ENCODE data around the gene SDCBP2. TPM values are rescaled to one million over a fixed set of nuclear protein-coding genes. Genes with fewer than 3 reads are reported as not detected.

SDCBP2 gene
- total RNA-seq, 1 experiment from 2014 or later: 2.0 TPM

DNA sequence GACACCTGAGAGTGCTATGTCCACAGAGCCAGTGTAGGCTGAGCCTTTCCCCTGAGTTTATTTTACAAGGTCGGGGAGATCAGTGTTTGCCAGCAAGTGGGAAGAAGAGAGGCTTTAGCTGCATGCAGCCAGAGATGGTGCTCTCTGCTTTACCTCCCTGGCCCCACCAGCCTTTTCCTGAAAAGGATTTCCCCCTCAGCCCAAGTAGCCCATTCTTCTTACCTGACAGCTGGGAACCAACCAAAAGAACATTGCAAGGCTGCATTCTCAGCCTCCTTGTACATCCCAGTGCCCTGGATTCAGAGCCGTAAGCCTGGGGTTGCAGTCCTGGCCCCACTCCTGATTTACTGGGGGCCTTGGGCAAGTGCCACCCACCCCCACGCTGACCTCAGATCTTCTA, 46.0 kb downstream of the SDCBP2 start:
- DNase-seq (ENCODE audit: low spot score): no peak
- in situ Hi-C loops (cut with HindIII; ENCODE audit: low sequenced_read_pairs): no loop called here

DNA sequence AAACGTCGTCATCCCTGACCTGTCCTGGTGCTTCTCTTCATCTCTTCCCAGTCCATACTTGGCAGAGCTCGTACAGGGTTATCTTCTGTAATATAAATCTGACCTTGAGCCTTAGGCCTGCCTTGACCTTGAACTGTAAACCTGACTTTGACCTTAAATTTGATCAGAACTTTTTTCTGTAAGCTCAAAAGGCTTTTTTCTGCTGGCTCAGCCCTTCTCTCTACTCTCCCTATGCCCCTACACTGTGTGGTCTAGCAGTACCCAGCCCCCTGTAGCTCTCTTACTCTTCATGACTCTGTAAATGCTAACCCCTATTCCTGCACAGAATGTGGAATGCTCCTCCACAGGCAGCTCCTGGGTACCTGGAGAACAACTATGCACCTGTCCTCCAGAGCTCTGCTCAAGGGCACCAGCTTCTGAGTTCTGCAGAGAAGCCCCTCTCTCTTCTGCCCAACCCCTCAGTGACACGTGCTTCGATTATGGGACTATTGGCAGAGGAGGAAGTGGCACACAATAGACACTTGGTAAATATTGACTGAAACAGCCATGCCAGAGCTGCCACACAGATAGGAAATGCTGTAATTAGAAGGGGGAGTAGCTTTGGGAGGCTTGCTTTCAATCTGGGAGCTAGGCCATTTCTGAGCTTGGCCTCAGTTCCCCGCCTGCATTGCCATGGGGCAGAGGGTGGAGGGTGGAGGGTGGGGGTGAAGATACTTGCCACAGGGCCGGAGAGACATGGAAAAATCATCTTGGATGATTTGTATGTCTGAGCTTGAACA, 47.5 kb downstream of the SDCBP2 start:
- in situ Hi-C loops (cut with HindIII; ENCODE audit: low sequenced_read_pairs): no loop called here
- DNase-seq (ENCODE audit: low spot score): no peak

- in situ Hi-C loops (cut with HindIII; ENCODE audit: low sequenced_read_pairs): no loop called here
Observed at GRCh38 chr20:1280195-1281102, 48.5 kb downstream of the SDCBP2 start.

GRCh38 chr20:1278993-1279392, 49.9 kb downstream of the SDCBP2 start:
- in situ Hi-C loops (cut with HindIII; ENCODE audit: low sequenced_read_pairs): no loop called here
- DNase-seq (ENCODE audit: low spot score): no peak

More at GRCh38 chr20:1280195-1281102, 48.5 kb downstream of the SDCBP2 start:
- peak; percentile 21 for DNase-seq (ENCODE audit: low spot score)

DNA sequence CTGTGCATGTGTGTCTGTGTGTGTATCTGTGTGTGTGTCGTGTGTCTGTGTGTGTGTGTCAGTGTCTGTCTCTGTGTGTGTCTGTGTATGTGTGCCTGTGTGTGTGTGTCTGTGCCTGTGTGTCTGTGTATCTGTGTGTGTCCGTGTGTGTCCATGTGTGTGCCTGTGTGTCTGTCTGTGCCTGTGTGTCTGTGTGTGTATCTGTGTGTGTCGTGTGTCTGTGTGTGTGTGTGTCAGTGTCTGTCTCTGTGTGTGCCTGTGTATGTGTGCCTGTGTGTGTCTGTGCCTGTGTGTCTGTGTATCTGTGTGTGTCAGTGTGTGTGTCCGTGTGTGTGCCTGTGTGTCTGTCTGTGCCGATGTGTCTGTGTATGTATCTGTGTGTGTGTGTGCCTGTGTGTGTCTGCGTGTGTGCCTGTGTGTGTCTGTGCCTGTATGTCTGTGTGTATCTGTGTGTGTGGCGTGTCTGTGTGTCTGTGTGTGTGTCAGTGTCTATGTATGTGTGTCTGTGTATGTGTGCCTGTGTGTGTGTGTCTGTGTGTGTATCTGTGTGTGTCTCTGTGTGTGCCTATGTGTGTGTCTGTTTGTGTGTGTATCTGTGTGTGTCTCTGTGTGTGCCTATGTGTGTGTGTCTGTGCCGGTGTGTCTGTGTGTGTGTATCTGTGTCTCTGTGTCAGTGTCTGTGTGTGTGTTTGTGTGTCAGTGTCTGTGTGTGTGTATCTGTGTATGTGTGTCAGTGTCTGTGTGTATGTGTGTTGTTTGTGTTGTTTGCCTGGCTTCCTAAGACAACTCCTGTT, 51.2 kb downstream of the SDCBP2 start:
- no peak for DNase-seq (ENCODE audit: low spot score)
- in situ Hi-C loops (cut with HindIII; ENCODE audit: low sequenced_read_pairs): no loop called here

GRCh38 chr20:1275919-1276318, 53.0 kb downstream of the SDCBP2 start:
- in situ Hi-C loops (cut with HindIII; ENCODE audit: low sequenced_read_pairs): no loop called here
- DNase-seq (ENCODE audit: low spot score): no peak

GRCh38 chr20:1274485-1275311, 54.2 kb downstream of the SDCBP2 start:
- in situ Hi-C loops (cut with HindIII; ENCODE audit: low sequenced_read_pairs): no loop called here
- peak; percentile 30 for DNase-seq (ENCODE audit: low spot score)

GRCh38 chr20:1273366-1273765, 55.6 kb downstream of the SDCBP2 start:
- in situ Hi-C loops (cut with HindIII; ENCODE audit: low sequenced_read_pairs): no loop called here
- DNase-seq (ENCODE audit: low spot score): no peak

DNA sequence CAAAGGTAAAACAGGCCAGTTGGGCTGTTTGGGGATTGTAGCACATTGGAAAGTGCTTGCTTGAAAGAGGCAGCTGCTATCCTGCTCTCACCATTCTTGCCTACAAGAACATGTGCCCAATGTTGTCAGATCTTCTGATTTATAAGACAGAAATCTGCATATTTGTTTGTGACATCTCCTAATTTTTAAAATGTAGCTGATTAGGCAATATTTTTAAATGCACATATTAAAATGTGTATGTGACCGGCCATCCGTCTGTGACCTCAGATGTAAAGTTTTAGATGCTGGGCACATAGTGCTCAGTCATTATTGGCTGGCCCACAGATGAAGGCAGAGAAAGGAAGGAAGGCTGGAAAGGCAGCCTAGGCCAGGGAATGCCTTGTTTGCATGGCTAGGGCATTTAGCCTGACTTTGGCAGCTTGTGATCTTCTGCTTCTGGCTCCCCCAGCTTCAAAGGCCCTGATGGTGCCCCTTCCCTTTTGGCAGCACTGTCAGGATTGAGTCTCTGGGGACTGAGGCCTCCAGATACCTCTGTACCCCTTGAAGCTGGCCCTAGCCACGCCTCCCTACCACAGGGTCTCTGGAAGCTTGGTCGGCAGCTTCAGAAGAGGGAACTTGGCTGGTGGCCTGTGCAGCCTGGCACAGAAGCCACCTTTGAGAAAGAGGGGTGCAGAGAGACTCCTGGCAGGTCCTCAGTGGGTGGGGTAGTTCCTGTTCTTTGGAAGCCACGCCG, 56.4 kb downstream of the SDCBP2 start:
- in situ Hi-C loops (cut with HindIII; ENCODE audit: low sequenced_read_pairs): no loop called here
- DNase-seq (ENCODE audit: low spot score): no peak

- no peak for DNase-seq (ENCODE audit: low spot score)
- in situ Hi-C loops (cut with HindIII; ENCODE audit: low sequenced_read_pairs): no loop called here
Observed at GRCh38 chr20:1269850-1270249, 59.1 kb downstream of the SDCBP2 start.

GRCh38 chr20:1269235-1269634, 59.7 kb downstream of the SDCBP2 start:
- in situ Hi-C loops (cut with HindIII; ENCODE audit: low sequenced_read_pairs): no loop called here
- no peak for DNase-seq (ENCODE audit: low spot score)

DNA sequence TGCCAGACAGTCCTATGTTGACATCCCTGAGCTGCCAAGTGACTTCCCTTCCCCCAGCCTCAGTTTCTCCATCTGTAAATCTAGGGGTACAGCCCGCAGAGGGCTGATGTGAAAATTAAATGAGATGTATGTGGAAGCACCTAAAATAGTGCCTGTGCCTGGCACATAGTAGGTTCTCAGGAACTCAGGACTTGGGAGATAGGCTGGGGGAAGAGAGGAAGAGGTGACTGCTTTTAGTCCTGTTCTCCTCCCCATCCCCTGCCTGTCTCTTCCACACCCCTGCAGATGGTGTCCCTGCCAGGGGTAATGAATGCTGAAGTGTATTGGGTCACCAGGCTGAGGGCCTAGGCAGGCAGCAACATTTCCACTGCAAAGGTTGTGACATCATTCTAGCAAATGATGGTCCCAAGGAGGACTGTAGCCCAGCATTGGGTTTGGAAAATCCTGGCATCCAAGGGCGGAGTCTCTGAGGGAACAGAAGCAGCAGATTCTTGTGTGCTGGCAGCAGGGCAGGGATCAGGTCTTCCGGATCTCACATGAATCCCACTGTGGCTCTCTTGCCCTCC, 61.0 kb downstream of the SDCBP2 start:
- DNase-seq (ENCODE audit: low spot score): no peak
- in situ Hi-C loops (cut with HindIII; ENCODE audit: low sequenced_read_pairs): no loop called here

- peak; percentile 71 for DNase-seq (ENCODE audit: low spot score)
- in situ Hi-C loops (cut with HindIII; ENCODE audit: low sequenced_read_pairs): no loop called here
Observed at GRCh38 chr20:1267161-1267560, 61.8 kb downstream of the SDCBP2 start.

DNA sequence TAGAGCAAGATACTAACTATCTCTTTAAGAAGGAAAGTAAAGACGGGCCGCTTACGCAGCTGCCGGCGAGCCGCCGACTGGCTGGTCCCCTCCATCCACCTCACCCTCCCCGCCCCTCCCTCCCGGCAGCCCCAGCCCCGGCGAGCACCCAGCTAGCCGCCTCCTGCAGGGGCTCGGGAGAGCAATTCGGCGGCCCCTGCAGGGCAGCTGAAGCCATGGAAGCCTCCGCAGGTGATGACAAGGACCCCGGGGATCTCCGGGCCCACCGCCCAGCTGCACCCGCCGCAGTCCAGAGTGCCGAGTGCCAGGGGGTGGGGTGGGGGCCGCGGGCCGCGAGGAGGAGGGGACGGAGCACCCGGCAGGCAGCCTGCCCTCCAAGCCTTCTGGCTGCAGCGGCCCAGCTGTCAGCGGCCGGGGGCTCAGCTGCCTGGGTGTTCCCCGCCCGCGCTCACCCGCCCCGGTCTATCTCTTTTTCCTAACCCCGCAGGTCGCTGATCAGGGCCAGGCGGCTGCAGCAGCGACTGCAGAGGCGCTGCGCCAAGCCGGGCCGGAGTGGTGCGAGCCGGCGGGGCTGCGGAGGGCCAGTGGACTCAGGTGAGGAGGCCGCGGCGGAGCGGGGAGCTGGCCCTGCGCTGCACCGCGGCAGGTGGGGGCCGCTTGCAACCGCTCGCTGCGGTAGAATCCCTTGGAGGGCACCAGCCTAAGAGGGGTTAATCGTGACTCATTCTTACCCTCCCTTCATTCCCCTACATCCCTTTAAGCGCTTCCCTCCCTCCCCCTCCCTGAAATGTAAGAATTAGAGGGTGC, 62.6 kb downstream of the SDCBP2 start, which contains the start of gene SNPH:
SNPH (plus strand) TSS at position 128 of the 807 bp plus-strand sequence. CDS start 29,946 bp downstream, outside the sequence.
- in situ Hi-C loops (cut with HindIII; ENCODE audit: low sequenced_read_pairs): no loop called here
- DNase-seq (ENCODE audit: low spot score): peak; percentile 74

- no peak for DNase-seq (ENCODE audit: low spot score)
- in situ Hi-C loops (cut with HindIII; ENCODE audit: low sequenced_read_pairs): no loop called here
Observed at GRCh38 chr20:1265916-1266166, 63.1 kb downstream of the SDCBP2 start.

GRCh38 chr20:1265226-1265915, 63.6 kb downstream of the SDCBP2 start:
- no peak for DNase-seq (ENCODE audit: low spot score)
- in situ Hi-C loops (cut with HindIII; ENCODE audit: low sequenced_read_pairs): no loop called here

- in situ Hi-C loops (cut with HindIII; ENCODE audit: low sequenced_read_pairs): no loop called here
- no peak for DNase-seq (ENCODE audit: low spot score)
Observed at GRCh38 chr20:1264727-1265126, 64.2 kb downstream of the SDCBP2 start.

Measured in G401 (cell line).